NCI-H1436 treated with DMSO at 0.1 percent for 48 hours (cell line): Measurements from ENCODE around the gene CRYGS.

Experiments used
- DNase-seq: peaks from one replicate; lab custom pipeline; 2025; lab: John Stamatoyannopoulos, UW

CRYGS gene

DNA sequence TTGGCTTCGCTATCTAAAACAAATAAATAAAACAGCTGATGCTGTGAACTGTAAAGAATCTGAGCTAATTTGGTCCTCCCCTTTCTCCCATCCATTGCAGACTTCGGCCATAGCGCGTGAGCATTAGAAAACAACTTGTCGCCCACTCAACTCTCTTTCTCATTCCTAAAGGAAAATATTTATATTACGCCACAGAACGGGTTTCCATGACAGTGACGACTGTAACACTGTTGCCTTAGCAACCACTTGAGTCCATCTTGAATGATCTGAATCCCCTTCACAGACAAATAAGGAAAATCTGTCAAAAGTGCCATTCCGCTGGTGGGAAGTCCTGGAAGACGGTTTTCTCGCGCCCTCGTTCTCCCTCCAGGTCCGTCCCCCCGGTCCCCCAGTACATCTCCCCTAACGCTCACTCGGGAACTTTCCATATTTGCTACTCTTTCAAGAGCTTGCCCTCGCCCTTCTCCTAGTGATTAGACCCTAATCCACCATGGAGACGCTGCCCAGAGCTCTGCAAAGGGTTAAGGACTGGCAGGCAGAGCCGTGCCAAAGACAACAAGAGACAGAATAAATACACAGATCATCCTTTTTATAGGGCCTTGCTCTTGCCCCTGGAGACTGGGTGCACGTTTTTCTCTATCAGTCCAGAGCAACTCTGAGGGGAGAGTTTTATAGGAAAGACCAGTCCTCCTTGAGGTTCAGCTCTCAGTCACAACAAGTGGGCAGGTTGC, 50.5 kb downstream of the CRYGS start:
- no peak for DNase-seq

DNA sequence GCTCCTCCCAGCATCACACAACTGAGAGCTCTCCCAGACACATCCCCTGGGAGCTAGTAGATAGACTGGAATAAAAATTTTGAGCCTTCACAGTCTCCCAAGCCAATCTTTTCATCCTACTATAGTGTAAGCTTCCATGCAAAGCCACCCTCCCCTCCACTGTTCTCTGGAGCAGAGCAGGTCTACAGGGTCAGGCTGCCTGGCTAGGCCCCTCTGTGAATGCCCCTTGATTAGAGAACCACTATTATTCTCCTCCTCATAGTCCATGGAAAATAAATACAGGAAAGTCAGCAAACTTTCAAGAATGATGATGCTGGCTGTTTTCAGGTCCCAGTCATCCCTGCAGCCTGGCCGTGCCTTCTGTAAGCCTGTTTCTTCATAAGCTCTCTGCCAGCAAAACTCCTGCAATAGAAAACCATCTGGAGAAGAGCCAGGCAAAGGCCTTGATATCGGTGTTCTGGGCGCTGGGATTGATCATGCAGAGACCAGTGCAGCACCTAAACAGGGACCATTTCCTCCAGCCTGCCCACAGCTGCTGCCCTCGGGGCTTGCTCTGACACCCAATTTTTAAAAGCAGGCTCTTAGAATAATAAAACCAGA, 51.7 kb downstream of the CRYGS start:
- no peak for DNase-seq

DNA sequence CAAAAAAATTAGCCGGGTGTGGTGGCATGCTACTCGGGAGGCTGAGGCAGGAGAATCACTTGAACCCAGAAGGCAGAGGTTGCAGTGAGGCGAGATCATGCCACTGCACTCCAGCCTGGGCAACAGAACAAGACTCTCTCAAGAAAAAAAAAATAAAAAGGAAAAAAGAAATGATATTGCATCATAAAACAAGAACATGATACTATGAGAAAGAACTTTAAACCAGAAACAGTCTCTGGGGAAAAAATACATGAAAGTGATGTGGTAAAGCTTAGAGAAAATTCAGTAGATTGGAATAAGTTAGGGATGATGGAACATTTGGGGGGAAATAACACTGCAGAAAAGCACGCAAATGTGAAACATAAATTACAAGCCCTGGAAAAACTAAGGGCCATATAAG, 54.7 kb downstream of the CRYGS start:
- DNase-seq = no peak
